Keratinocyte (primary cell): Measurements from ENCODE around the gene MAN2C1. TPM values are rescaled to one million over a fixed set of nuclear protein-coding genes. Genes with fewer than 3 reads are reported as not detected.

Experiments used
- DNase-seq: peaks from one replicate; pipeline ENCODE4 v3.0.0-alpha.2; 2011; ENCODE audit warnings: low read depth, missing footprints, low spot score
- FAIRE-seq: peaks from 2 replicates; lab custom pipeline; 2011; peaks lifted over from hg19 to GRCh38; lab: Jason Lieb, UNC
- H2AFZ ChIP-seq: 2 replicates; pipeline ENCODE4 v1.6.0; 2012; ENCODE audit warnings: low read length, control low read depth, inconsistent platforms; ENCODE audit not compliant: control insufficient read depth
- H3K27ac ChIP-seq: 2 replicates; pipeline ENCODE4 v1.5.1; 2011; ENCODE audit warnings: low read length; ENCODE audit not compliant: control insufficient read depth, insufficient read depth
- H3K27me3 ChIP-seq: 3 replicates; pipeline ENCODE4 v1.6.0; 2011; ENCODE audit warnings: low read length; ENCODE audit not compliant: control insufficient read depth, insufficient read depth; ENCODE audit errors: extremely low read depth
- H3K36me3 ChIP-seq, 2 experiments: 2 replicates in 1 of 2; 3 replicates in 1 of 2; pipeline ENCODE4 v1.5.1; 2011; ENCODE audit warnings: low read length in 2 of 2, mild to moderate bottlenecking in 1 of 2; ENCODE audit not compliant: control insufficient read depth in 2 of 2, insufficient read depth in 2 of 2; ENCODE audit errors: extremely low read depth in 1 of 2
- H3K4me1 ChIP-seq: 3 replicates; pipeline ENCODE4 v1.5.1; 2011; ENCODE audit warnings: low read length; ENCODE audit not compliant: control insufficient read depth, insufficient read depth; ENCODE audit errors: extremely low read depth
- H3K4me2 ChIP-seq: 3 replicates; pipeline ENCODE4 v1.6.0; 2011; ENCODE audit warnings: low read depth, low read length; ENCODE audit not compliant: control insufficient read depth, insufficient read depth; ENCODE audit errors: extremely low read depth
- H3K4me3 ChIP-seq, 3 experiments: fragments of 200-600 bp in 1 of 3; sonication (generic) in 1 of 3; 2 replicates in 2 of 3; 3 replicates in 1 of 3; pipeline ENCODE4 v1.5.1; 2011 to 2016; ENCODE audit warnings: low read length in 3 of 3, mild to moderate bottlenecking in 3 of 3, control low read depth in 2 of 3, inconsistent platforms in 1 of 3, low read depth in 1 of 3, mixed read lengths in 1 of 3, mixed run types in 1 of 3, moderate library complexity in 1 of 3; ENCODE audit not compliant: control insufficient read depth in 2 of 3, insufficient read depth in 2 of 3; ENCODE audit errors: extremely low read depth in 1 of 3
- H3K79me2 ChIP-seq: 2 replicates; pipeline ENCODE4 v1.6.0; 2012; ENCODE audit warnings: low read length; ENCODE audit not compliant: control insufficient read depth, insufficient read depth
- H3K9ac ChIP-seq: 3 replicates; pipeline ENCODE4 v1.6.0; 2011; ENCODE audit warnings: low read length; ENCODE audit not compliant: control insufficient read depth, insufficient read depth; ENCODE audit errors: extremely low read depth
- H3K9me1 ChIP-seq: 3 replicates; pipeline ENCODE4 v1.6.0; 2011; ENCODE audit warnings: low read length; ENCODE audit not compliant: control insufficient read depth, insufficient read depth; ENCODE audit errors: extremely low read depth
- H3K9me3 ChIP-seq: 2 replicates; pipeline ENCODE4 v1.5.1; 2012; ENCODE audit warnings: low read depth, low read length; ENCODE audit not compliant: control insufficient read depth
- H4K20me1 ChIP-seq: 3 replicates; pipeline ENCODE4 v1.6.0; 2011; ENCODE audit warnings: low read length; ENCODE audit not compliant: control insufficient read depth, insufficient read depth; ENCODE audit errors: extremely low read depth
- CTCF ChIP-seq, 3 experiments: IDR thresholded peaks in 1 of 3; conservative IDR thresholded peaks in 1 of 3; optimal IDR thresholded peaks in 1 of 3; 2 replicates in 2 of 3; 3 replicates in 1 of 3; pipeline versions ENCODE3 to v1.5.1; 2011; ENCODE audit warnings: low read length in 3 of 3, mild to moderate bottlenecking in 3 of 3, moderate library complexity in 2 of 3, control low read depth in 1 of 3, inconsistent platforms in 1 of 3; ENCODE audit not compliant: insufficient read depth in 2 of 3; ENCODE audit errors: extremely low read depth in 1 of 3
- EZH2 ChIP-seq: IDR thresholded peaks from one replicate; pipeline ENCODE4 v1.6.1; 2012; ENCODE audit warnings: inconsistent platforms, mild to moderate bottlenecking, low read length, moderate library complexity
- dilution Hi-C: fragments of 300-500 bp; cut with MboI; formaldehyde crosslinking; loops from one replicate; pipeline ENCODE4 v1.7.0; 2020; ENCODE audit warnings: low sequenced_read_pairs; ENCODE audit not compliant: extremely low pct_ligation_motif_present
- polyA minus RNA-seq, 3 experiments: library from RNA; depleted of rRNA, polyadenylated mRNA; stranded (reverse); fragments of >200 nt; gene quantifications; 1 replicate in 1 of 3; 2 replicates in 1 of 3; 3 replicates in 1 of 3; pipeline ENCODE4 v1.2.3, GENCODE V29; 2011
- polyA plus RNA-seq, 5 experiments: library from polyadenylated mRNA; depleted of rRNA in 3 of 5; stranded (reverse) in 3 of 5; stranded (forward) in 1 of 5; unstranded in 1 of 5; fragments of >200 nt; gene quantifications; 1 replicate in 1 of 5; 2 replicates in 3 of 5; 3 replicates in 1 of 5; pipeline versions ENCODE4 v1.2.1 to v1.2.3, GENCODE V29; 2011 to 2012; ENCODE audit warnings: missing spikeins in 2 of 5, low read depth in 1 of 5, low replicate concordance in 1 of 5

MAN2C1 gene
- polyA plus RNA-seq (35.4 to 63.0 TPM (median 42.3 TPM) in 3 replicates), polyA minus RNA-seq (47.3 to 71.3 TPM (median 62.2 TPM) in 3 replicates)
- polyA plus RNA-seq (2011; ENCODE audit: low read depth) = 29.6 TPM
- 5.9 and 12.7 TPM in 2 replicates for polyA plus RNA-seq (2011; cell fraction: cytosol; rRNA removed)
- polyA plus RNA-seq (2011; cell fraction: nucleus; rRNA removed) = 318 and 425 TPM in 2 replicates
- polyA plus RNA-seq (2012; ENCODE audit: low replicate concordance) = 48.4 and 79.3 TPM in 2 replicates
- 23.4 TPM for polyA minus RNA-seq (2011; cell fraction: cytosol; rRNA and poly(A)+ RNA removed)
- polyA minus RNA-seq (2011; cell fraction: nucleus; rRNA and poly(A)+ RNA removed) = 91.9 and 93.4 TPM in 2 replicates

- no peaks in the 10 kb centered on the region for H3K9me1 ChIP-seq
- peak within 1 kb of the TSS; percentile 74 to 84 (median 79) for H3K4me3 ChIP-seq
- no peaks in the 10 kb centered on the region for H4K20me1 ChIP-seq
- peak; percentile 94 for DNase-seq
- peaks cover 33% of the 10 kb centered on the region for H3K4me1 ChIP-seq
- peak; percentile 92 for FAIRE-seq
- peak within 1 kb of the TSS; percentile 92 for H3K9ac ChIP-seq
- H2AFZ ChIP-seq = peak within 1 kb of the TSS; percentile 69
- H3K27me3 ChIP-seq = no peaks in the 10 kb centered on the region
- H3K9me3 ChIP-seq = no peaks in the 10 kb centered on the region
- peak within 1 kb of the TSS; percentile 72 for H3K27ac ChIP-seq
- peak within 1 kb of the TSS; percentile 94 for H3K4me2 ChIP-seq
- no peak for TF ChIP-seq EZH2
- TF ChIP-seq CTCF (optimal IDR thresholded peaks at IDR 0.05 in 1 of 3, IDR thresholded peaks at IDR 0.05 in 1 of 3, conservative IDR thresholded peaks at IDR 0.05 in 1 of 3; ENCODE audit: extremely low read depth in 1 of 3, insufficient read depth in 2 of 3, low read length in 3 of 3) = peak; percentile 75 to 94 (median 84)
- H3K79me2 ChIP-seq = peaks cover 12% of the 10 kb centered on the region
- peaks cover 18 to 39% of the 10 kb centered on the region in 2 experiments for H3K36me3 ChIP-seq
- dilution Hi-C loops = no loop called here
Observed at GRCh38 chr15:75367913-75368688, at the start of gene MAN2C1. TSS of gene MAN2C1 (minus strand) at chr15:75368607. CDS start at chr15:75368583, 24 bp downstream.

GRCh38 chr15:75416584-75416983 is 48.2 kb upstream of the MAN2C1 start:
- H3K79me2 ChIP-seq = no peaks in the 10 kb centered on the region
- no peak for FAIRE-seq
- no peaks in the 10 kb centered on the region for H3K27me3 ChIP-seq
- no peak overlapping the region for H3K4me2 ChIP-seq
- H3K9me3 ChIP-seq = no peaks in the 10 kb centered on the region
- no peak overlapping the region for H3K27ac ChIP-seq
- no peak for TF ChIP-seq CTCF (optimal IDR thresholded peaks at IDR 0.05 in 1 of 3, IDR thresholded peaks at IDR 0.05 in 1 of 3, conservative IDR thresholded peaks at IDR 0.05 in 1 of 3; ENCODE audit: extremely low read depth in 1 of 3, insufficient read depth in 2 of 3, low read length in 3 of 3)
- no peak for TF ChIP-seq EZH2
- H4K20me1 ChIP-seq = no peaks in the 10 kb centered on the region
- H3K9me1 ChIP-seq = no peaks in the 10 kb centered on the region
- H3K4me1 ChIP-seq = no peaks in the 10 kb centered on the region
- no peak for DNase-seq
- dilution Hi-C loops = no loop called here
- peaks cover 15 to 16% of the 10 kb centered on the region in 2 experiments for H3K36me3 ChIP-seq
- H3K9ac ChIP-seq = no peak overlapping the region
- H3K4me3 ChIP-seq = no peak overlapping the region
- no peak overlapping the region for H2AFZ ChIP-seq
